Astrocyte (in vitro differentiated cells and primary cell): ENCODE measurements around the gene ERICH6.

ENCODE experiments used
- EZH2 ChIP-seq: IDR thresholded peaks from 2 replicates; pipeline ENCODE4 v1.6.1; 2012; ENCODE audit warnings: mild to moderate bottlenecking, low read length, inconsistent platforms; ENCODE audit not compliant: insufficient read depth
- TF ChIP-seq, protein P1 (sequence below): IDR thresholded peaks from 2 replicates; pipeline ENCODE4 v1.5.1; 2011; ENCODE audit warnings: low read depth, mild to moderate bottlenecking, inconsistent platforms, low read length, moderate library complexity; ENCODE audit not compliant: insufficient read depth

DNA sequence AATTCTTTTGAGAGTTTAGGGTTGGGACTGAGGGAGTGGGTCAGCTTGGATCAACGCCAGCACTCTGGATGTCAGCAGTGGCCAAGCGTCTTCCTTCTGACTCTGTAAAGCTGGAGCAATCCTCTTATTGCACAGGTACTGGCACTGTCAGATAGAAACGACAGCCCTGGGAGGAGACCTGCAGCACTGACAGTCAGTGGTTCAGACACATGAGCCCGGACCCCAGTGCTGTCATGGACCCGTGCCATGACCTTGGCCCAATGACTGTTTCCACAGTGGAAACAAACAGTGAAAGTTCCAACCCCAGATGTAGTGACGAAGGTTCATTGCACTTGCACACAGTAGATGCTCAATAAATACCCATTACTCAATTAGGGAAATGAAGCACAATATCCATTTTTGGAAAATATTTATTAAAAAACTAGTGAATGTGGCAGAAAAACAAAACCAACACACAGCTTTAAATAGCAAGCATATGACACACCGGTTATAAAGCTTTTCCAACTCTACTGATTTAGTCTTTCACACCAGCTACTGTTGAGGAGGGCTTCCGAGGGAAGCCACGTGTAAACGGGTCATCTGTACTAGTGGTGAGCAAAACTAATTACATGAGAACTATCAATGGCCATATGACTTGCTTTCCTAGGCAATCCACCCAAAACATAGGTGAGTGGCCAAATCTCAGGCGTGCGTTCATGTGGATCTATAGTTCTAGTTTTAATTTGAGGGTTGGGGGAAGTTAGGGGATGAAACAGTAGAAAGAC lies 37.2 kb upstream of the ERICH6 start:
- TF ChIP-seq, protein P1, sequence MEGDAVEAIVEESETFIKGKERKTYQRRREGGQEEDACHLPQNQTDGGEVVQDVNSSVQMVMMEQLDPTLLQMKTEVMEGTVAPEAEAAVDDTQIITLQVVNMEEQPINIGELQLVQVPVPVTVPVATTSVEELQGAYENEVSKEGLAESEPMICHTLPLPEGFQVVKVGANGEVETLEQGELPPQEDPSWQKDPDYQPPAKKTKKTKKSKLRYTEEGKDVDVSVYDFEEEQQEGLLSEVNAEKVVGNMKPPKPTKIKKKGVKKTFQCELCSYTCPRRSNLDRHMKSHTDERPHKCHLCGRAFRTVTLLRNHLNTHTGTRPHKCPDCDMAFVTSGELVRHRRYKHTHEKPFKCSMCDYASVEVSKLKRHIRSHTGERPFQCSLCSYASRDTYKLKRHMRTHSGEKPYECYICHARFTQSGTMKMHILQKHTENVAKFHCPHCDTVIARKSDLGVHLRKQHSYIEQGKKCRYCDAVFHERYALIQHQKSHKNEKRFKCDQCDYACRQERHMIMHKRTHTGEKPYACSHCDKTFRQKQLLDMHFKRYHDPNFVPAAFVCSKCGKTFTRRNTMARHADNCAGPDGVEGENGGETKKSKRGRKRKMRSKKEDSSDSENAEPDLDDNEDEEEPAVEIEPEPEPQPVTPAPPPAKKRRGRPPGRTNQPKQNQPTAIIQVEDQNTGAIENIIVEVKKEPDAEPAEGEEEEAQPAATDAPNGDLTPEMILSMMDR = no peak
- no peak for TF ChIP-seq EZH2
